OCI-LY3 (cell line): ENCODE measurements around the gene SLC25A26.

Experiments used
- H2AFZ ChIP-seq: fragments of 200-600, 300-600 bp; shearing (Covaris generic); 2 replicates; pipeline ENCODE4 v1.6.0; 2014; ENCODE audit warnings: antibody characterized with exemption, low read depth, low read length
- H3K27ac ChIP-seq: fragments of 200-600, 300-600 bp; sonication (generic); 2 replicates; pipeline ENCODE4 v1.5.1; 2014; ENCODE audit warnings: mild to moderate bottlenecking, low read length, moderate library complexity, mixed read lengths
- H3K27me3 ChIP-seq: fragments of 200-600, 300-600 bp; sonication (generic); 2 replicates; pipeline ENCODE4 v1.6.1; 2014; ENCODE audit warnings: low read depth, low read length, mixed read lengths
- H3K36me3 ChIP-seq: fragments of 200-600, 300-600 bp; sonication (generic); replicated peaks from 2 replicates; pipeline ENCODE3; 2014; ENCODE audit warnings: low read depth, low read length, mixed read lengths
- H3K4me1 ChIP-seq: fragments of 300-600, 200-600 bp; sonication (generic); 2 replicates; pipeline ENCODE4 v1.6.1; 2014; ENCODE audit warnings: low read length, mixed read lengths
- H3K4me2 ChIP-seq: fragments of 200-600, 300-600 bp; sonication (generic); 2 replicates; pipeline ENCODE4 v1.6.1; 2014; ENCODE audit warnings: low read length, mixed read lengths
- H3K4me3 ChIP-seq: fragments of 300-600, 200-600 bp; sonication (generic); 2 replicates; pipeline ENCODE4 v1.5.1; 2014; ENCODE audit warnings: antibody characterized with exemption, mild to moderate bottlenecking, low read length, moderate library complexity
- H3K79me2 ChIP-seq: fragments of 300-600, 200-600 bp; shearing (Covaris generic); 2 replicates; pipeline ENCODE4 v1.6.1; 2014; ENCODE audit warnings: mild to moderate bottlenecking, low read length, mixed read lengths
- H3K9ac ChIP-seq: fragments of 300-600, 200-600 bp; shearing (Covaris generic); 2 replicates; pipeline ENCODE4 v1.6.0; 2014; ENCODE audit warnings: mild to moderate bottlenecking, low read length, moderate library complexity
- H3K9me3 ChIP-seq: fragments of 200-600, 300-600 bp; shearing (Covaris generic); 2 replicates; pipeline ENCODE4 v1.6.1; 2014; ENCODE audit warnings: low read length, mixed read lengths; ENCODE audit not compliant: insufficient read depth
- H4K20me1 ChIP-seq: fragments of 200-600, 300-600 bp; sonication (generic); 2 replicates; pipeline ENCODE4 v1.6.1; 2016; ENCODE audit warnings: low read length, mixed read lengths; ENCODE audit not compliant: insufficient read depth
- EZH2phosphoT487 ChIP-seq: fragments of 200-600 bp; shearing (Covaris generic); IDR thresholded peaks from 2 replicates; pipeline ENCODE4 v1.6.1; 2018; ENCODE audit warnings: antibody characterized with exemption, mixed run types, low read depth
- TF ChIP-seq, protein P1 (sequence below): fragments of 200-600, 300-600 bp; sonication (generic); IDR thresholded peaks from 2 replicates; pipeline ENCODE4 v1.5.1; 2014; ENCODE audit warnings: antibody characterized with exemption, low read length, low read depth

Gene SLC25A26

DNA sequence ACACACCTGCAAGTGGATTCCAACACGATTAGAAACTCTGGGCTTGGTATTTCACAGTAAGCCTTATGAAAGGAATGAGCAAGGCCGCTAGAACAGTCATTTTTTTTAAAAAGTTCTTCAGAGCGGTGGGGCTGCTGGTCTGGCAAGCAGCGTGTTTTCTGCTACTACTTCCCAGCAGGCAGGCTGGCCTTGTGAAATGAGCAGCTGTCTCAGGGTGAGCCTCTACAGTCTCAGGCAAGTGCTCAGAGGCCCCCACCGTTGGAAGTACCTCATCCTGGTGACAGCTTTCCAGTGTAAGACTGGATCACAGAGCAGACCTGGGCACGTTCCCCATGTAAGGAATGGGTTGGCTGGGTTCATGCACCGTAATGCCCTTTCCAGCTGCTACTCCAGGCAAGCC, 160.8 kb downstream of the SLC25A26 start:
- Histone ChIP-seq H2AFZ (no peak overlapping the region), H3K4me3 (no peak overlapping the region), H4K20me1 (no peaks in the 10 kb centered on the region), H3K27me3 (no peaks in the 10 kb centered on the region), H3K36me3 (peaks cover 92% of the 10 kb centered on the region), H3K79me2 (peaks cover 4% of the 10 kb centered on the region; the same call in 1 of the 2 replicates), H3K4me1 (peaks cover 28% of the 10 kb centered on the region), H3K4me2 (no peak overlapping the region), H3K9ac (no peak overlapping the region), H3K9me3 (0 out of 2 replicates have a peak, but pooled peaks cover 6% of the 10 kb centered on the region), H3K27ac (no peak overlapping the region)
- no peak for TF ChIP-seq EZH2phosphoT487
- TF ChIP-seq, protein P1, sequence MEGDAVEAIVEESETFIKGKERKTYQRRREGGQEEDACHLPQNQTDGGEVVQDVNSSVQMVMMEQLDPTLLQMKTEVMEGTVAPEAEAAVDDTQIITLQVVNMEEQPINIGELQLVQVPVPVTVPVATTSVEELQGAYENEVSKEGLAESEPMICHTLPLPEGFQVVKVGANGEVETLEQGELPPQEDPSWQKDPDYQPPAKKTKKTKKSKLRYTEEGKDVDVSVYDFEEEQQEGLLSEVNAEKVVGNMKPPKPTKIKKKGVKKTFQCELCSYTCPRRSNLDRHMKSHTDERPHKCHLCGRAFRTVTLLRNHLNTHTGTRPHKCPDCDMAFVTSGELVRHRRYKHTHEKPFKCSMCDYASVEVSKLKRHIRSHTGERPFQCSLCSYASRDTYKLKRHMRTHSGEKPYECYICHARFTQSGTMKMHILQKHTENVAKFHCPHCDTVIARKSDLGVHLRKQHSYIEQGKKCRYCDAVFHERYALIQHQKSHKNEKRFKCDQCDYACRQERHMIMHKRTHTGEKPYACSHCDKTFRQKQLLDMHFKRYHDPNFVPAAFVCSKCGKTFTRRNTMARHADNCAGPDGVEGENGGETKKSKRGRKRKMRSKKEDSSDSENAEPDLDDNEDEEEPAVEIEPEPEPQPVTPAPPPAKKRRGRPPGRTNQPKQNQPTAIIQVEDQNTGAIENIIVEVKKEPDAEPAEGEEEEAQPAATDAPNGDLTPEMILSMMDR, result no peak

DNA sequence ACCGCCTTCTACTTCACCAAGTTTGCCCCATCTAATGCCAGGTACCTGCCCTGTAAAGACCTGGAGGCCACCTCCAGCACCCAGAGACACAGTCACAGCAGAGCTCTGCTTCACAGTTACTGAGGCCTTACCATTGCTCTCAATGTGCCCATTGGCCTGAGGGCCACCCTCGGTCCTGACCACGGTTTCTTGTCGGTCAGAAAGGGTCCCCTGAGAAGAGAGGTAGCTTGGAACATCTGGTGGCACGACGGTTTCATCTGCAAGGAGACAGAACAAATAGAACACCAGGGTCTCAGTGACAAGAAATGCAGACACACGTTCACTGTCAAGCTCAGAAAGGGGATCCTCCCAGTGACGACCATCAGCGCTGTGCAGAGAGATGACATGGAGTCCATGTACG, 161.3 kb downstream of the SLC25A26 start:
- H3K36me3 ChIP-seq, result peaks cover 90% of the 10 kb centered on the region
- H4K20me1 ChIP-seq, result no peaks in the 10 kb centered on the region

DNA sequence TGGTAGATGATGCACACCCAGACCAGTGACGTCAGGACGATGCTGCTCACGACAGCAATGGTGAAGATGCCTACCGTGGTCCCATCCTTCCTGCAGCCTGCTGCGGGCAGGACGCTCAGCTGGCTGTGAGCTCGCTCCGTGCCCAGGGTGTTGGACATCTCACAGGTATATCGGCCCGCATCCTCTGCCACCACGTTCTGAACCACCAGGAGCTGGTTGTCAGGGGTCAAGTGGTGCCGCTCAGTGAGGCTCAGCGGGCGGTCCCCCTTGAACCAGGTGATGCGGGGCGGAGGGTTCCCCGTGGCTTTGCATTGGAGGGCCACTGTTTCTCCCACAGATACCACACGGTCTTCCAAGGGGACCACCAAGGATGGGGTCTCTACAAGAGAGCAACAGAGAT, 162.2 kb downstream of the SLC25A26 start:
- Histone ChIP-seq H3K27ac (no peak overlapping the region), H3K27me3 (no peaks in the 10 kb centered on the region), H4K20me1 (no peaks in the 10 kb centered on the region), H3K4me3 (no peak overlapping the region), H3K79me2 (peaks cover 4% of the 10 kb centered on the region; the same call in 1 of the 2 replicates), H3K9ac (no peak overlapping the region), H3K4me2 (no peak overlapping the region), H2AFZ (no peak overlapping the region), H3K4me1 (peaks cover 40% of the 10 kb centered on the region), H3K36me3 (peaks cover 87% of the 10 kb centered on the region), H3K9me3 (0 out of 2 replicates have a peak, but pooled peaks cover 6% of the 10 kb centered on the region)
- no peak for TF ChIP-seq EZH2phosphoT487

More for the DNA sequence above, 161.3 kb downstream of the SLC25A26 start:
- H3K27ac ChIP-seq, result no peak overlapping the region
- no peak overlapping the region for H3K4me2 ChIP-seq
- H3K9me3 ChIP-seq, result 0 out of 2 replicates have a peak, but pooled peaks cover 6% of the 10 kb centered on the region
- peaks cover 33% of the 10 kb centered on the region for H3K4me1 ChIP-seq
- TF ChIP-seq EZH2phosphoT487, result no peak
- TF ChIP-seq, protein P1, result no peak
- H3K79me2 ChIP-seq, result peaks cover 4% of the 10 kb centered on the region; the same call in 1 of the 2 replicates
- no peaks in the 10 kb centered on the region for H3K27me3 ChIP-seq
- H3K9ac ChIP-seq, result no peak overlapping the region
- no peak overlapping the region for H3K4me3 ChIP-seq
- H2AFZ ChIP-seq, result no peak overlapping the region

DNA sequence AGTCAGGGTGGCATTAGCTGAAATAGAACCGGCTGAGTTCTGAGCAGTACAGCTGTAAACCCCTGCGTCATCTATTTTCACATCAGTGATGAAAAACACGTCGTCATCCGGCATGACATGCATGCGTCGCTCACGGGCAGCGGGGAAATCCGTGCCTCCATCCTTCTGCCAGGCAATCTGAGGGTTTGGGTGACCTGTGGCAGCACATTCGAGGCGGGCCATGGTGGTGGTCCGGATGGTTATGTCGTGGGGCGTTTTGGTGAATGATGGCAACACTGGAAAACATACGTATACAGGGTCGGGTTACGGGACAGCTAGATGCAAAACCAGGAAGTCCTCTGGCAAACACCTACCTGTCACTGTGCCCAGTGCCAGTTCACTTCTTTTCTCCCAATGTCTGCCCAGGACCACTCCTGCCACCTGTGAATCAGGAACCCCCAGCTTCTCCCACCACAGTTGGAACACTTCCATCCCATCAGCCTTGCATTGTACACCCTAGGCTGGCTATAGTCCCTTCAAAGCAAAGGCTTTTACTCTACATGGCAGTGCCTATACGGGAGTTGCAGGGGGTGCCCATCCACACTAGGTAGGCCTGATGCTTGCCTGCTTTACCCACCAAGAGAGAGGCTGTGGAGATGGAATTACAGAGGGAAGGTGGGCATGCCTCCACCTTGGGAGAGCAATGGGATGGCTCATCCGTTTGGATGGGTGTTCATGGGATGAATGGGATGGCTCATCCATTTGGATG, 163.4 kb downstream of the SLC25A26 start:
- Histone ChIP-seq H3K4me2 (no peak overlapping the region), H3K27me3 (no peaks in the 10 kb centered on the region), H3K4me3 (no peak overlapping the region), H3K4me1 (peaks cover 51% of the 10 kb centered on the region), H3K36me3 (peaks cover 89% of the 10 kb centered on the region), H4K20me1 (no peaks in the 10 kb centered on the region), H3K9ac (no peak overlapping the region), H3K79me2 (peaks cover 13% of the 10 kb centered on the region), H3K9me3 (peaks cover 14% of the 10 kb centered on the region; the same call in 1 of the 2 replicates), H2AFZ (no peak overlapping the region), H3K27ac (no peak overlapping the region)
- TF ChIP-seq EZH2phosphoT487, result no peak
- TF ChIP-seq, protein P1, result no peak
